Osteoblast (primary cell): ENCODE data around the gene MBP. TPM values are rescaled to one million over a fixed set of nuclear protein-coding genes. Genes with fewer than 3 reads are reported as not detected.

ENCODE experiments used
- DNase-seq: peaks from one replicate; pipeline ENCODE4 v3.0.0; 2011; ENCODE audit warnings: low spot score, mixed read lengths; ENCODE audit not compliant: insufficient read length; ENCODE audit errors: missing footprints
- H2AFZ ChIP-seq: 2 replicates; pipeline ENCODE4 v1.6.0; 2011; ENCODE audit warnings: mild to moderate bottlenecking, low read length
- H3K27ac ChIP-seq: 2 replicates; pipeline ENCODE4 v1.5.1; 2011; ENCODE audit warnings: mild to moderate bottlenecking, low read depth, low read length, moderate library complexity
- H3K27me3 ChIP-seq: 2 replicates; pipeline ENCODE4 v1.6.0; 2012; ENCODE audit warnings: mild to moderate bottlenecking, control low read depth, inconsistent platforms, low read length, moderate library complexity; ENCODE audit not compliant: insufficient read depth
- H3K36me3 ChIP-seq: 2 replicates; pipeline ENCODE4 v1.5.1; 2011; ENCODE audit warnings: mild to moderate bottlenecking, low read length, control low read depth, moderate library complexity; ENCODE audit not compliant: insufficient read depth
- H3K4me1 ChIP-seq: 2 replicates; pipeline ENCODE4 v1.5.1; 2011; ENCODE audit warnings: mild to moderate bottlenecking, low read length, control low read depth, moderate library complexity; ENCODE audit not compliant: insufficient read depth
- H3K4me2 ChIP-seq: 2 replicates; pipeline ENCODE4 v1.6.0; 2011; ENCODE audit warnings: mild to moderate bottlenecking, low read length; ENCODE audit not compliant: insufficient read depth
- H3K4me3 ChIP-seq: fragments of 200-600 bp; sonication (generic); 3 replicates; pipeline ENCODE4 v1.5.1; 2012; ENCODE audit warnings: mild to moderate bottlenecking, low read length, inconsistent platforms; ENCODE audit not compliant: insufficient read depth
- H3K79me2 ChIP-seq: 2 replicates; pipeline ENCODE4 v1.6.0; 2012; ENCODE audit warnings: mild to moderate bottlenecking, low read length, control low read depth, inconsistent platforms; ENCODE audit not compliant: insufficient read depth
- H3K9me3 ChIP-seq: 2 replicates; pipeline ENCODE4 v1.5.1; 2011; ENCODE audit warnings: low read depth, low read length, control low read depth
- H4K20me1 ChIP-seq: 2 replicates; pipeline ENCODE4 v1.6.0; 2012; ENCODE audit warnings: mild to moderate bottlenecking, low read length, control low read depth; ENCODE audit not compliant: insufficient read depth
- CTCF ChIP-seq: IDR thresholded peaks from 2 replicates; pipeline ENCODE4 v1.5.1; 2011; ENCODE audit warnings: mild to moderate bottlenecking, low read depth, low read length, moderate library complexity; ENCODE audit errors: extremely low read depth
- total RNA-seq: library from RNA; depleted of rRNA; stranded (reverse); fragments of >200 nt; gene quantifications from 2 replicates; pipeline ENCODE4 v1.2.3, GENCODE V29; 2012

MBP gene
- total RNA-seq, 1 donor = 2.2 TPM

- no peak overlapping the region for H2AFZ ChIP-seq
- DNase-seq = no peak
- no peak overlapping the region for H3K27ac ChIP-seq
- no peak overlapping the region for H3K4me3 ChIP-seq
- H4K20me1 ChIP-seq = no peaks in the 10 kb centered on the region
- H3K27me3 ChIP-seq = no peaks in the 10 kb centered on the region
- no peak overlapping the region for H3K4me2 ChIP-seq
- TF ChIP-seq CTCF = no peak
- no peaks in the 10 kb centered on the region for H3K36me3 ChIP-seq
- peaks cover 5% of the 10 kb centered on the region for H3K4me1 ChIP-seq
- no peaks in the 10 kb centered on the region for H3K79me2 ChIP-seq
- H3K9me3 ChIP-seq = no peaks in the 10 kb centered on the region
These were observed 18.6 kb upstream of the MBP start for GRCh38 chr18:77151033-77151771.

- H3K4me2 ChIP-seq = no peak overlapping the region
These were observed 18.0 kb upstream of the MBP start for GRCh38 chr18:77150588-77150987.

GRCh38 chr18:77148289-77148688 lies 15.7 kb upstream of the MBP start:
- Histone ChIP-seq H3K79me2 (no peaks in the 10 kb centered on the region), H3K4me2 (no peak overlapping the region), H3K4me1 (peaks cover 5% of the 10 kb centered on the region), H3K36me3 (no peaks in the 10 kb centered on the region), H3K27ac (no peak overlapping the region), H2AFZ (no peak overlapping the region), H3K9me3 (no peaks in the 10 kb centered on the region), H3K27me3 (no peaks in the 10 kb centered on the region), H4K20me1 (no peaks in the 10 kb centered on the region), H3K4me3 (no peak overlapping the region)
- TF ChIP-seq CTCF = no peak
- DNase-seq = no peak

More at GRCh38 chr18:77150588-77150987, 18.0 kb upstream of the MBP start:
- H3K4me3 ChIP-seq = no peak overlapping the region
- DNase-seq = no peak
- no peaks in the 10 kb centered on the region for H3K27me3 ChIP-seq
- no peaks in the 10 kb centered on the region for H3K9me3 ChIP-seq
- no peak overlapping the region for H2AFZ ChIP-seq
- peaks cover 5% of the 10 kb centered on the region for H3K4me1 ChIP-seq
- no peaks in the 10 kb centered on the region for H3K36me3 ChIP-seq
- no peak overlapping the region for H3K27ac ChIP-seq
- H3K79me2 ChIP-seq = no peaks in the 10 kb centered on the region
- no peak for TF ChIP-seq CTCF
- no peaks in the 10 kb centered on the region for H4K20me1 ChIP-seq

- no peak for TF ChIP-seq CTCF
- Histone ChIP-seq H3K79me2 (no peaks in the 10 kb centered on the region), H3K36me3 (no peaks in the 10 kb centered on the region), H3K27me3 (no peaks in the 10 kb centered on the region), H3K27ac (no peak overlapping the region), H3K9me3 (no peaks in the 10 kb centered on the region), H4K20me1 (no peaks in the 10 kb centered on the region), H3K4me3 (no peak overlapping the region), H2AFZ (no peak overlapping the region), H3K4me1 (peaks cover 5% of the 10 kb centered on the region), H3K4me2 (no peak overlapping the region)
- no peak for DNase-seq
These were observed 14.9 kb upstream of the MBP start for GRCh38 chr18:77147418-77147852.
